Osteocyte (in vitro differentiated cells): ENCODE measurements around the gene ARHGAP28. TPM values are rescaled to one million over a fixed set of nuclear protein-coding genes. Genes with fewer than 3 reads are reported as not detected.
"Not testable (repeated sequence)": the region's sequence is repeated elsewhere in the genome, so short reads cannot be mapped to it uniquely, and the experiment has no call there.

Experiments
- DNase-seq: peaks from one replicate; pipeline ENCODE4 v3.0.0; 2021; ENCODE audit warnings: mixed read lengths; ENCODE audit not compliant: unreplicated experiment; ENCODE audit errors: extremely low spot score
- H3K27ac Mint-ChIP-seq: one replicate; pipeline ENCODE4 v1.8.0; 2021; ENCODE audit warnings: mild to moderate bottlenecking, mixed read lengths; ENCODE audit not compliant: unreplicated experiment
- H3K27me3 Mint-ChIP-seq: one replicate; pipeline ENCODE4 v1.8.0; 2021; ENCODE audit warnings: mixed read lengths; ENCODE audit not compliant: unreplicated experiment
- H3K36me3 Mint-ChIP-seq: one replicate; pipeline ENCODE4 v1.8.0; 2021; ENCODE audit warnings: mixed read lengths; ENCODE audit not compliant: unreplicated experiment
- H3K4me1 Mint-ChIP-seq: one replicate; pipeline ENCODE4 v1.8.0; 2021; ENCODE audit warnings: mixed read lengths; ENCODE audit not compliant: unreplicated experiment
- H3K4me3 Mint-ChIP-seq: one replicate; pipeline ENCODE4 v1.8.0; 2021; ENCODE audit warnings: mild to moderate bottlenecking, moderate library complexity, mixed read lengths; ENCODE audit not compliant: unreplicated experiment
- H3K9me3 Mint-ChIP-seq: one replicate; pipeline ENCODE4 v1.8.0; 2021; ENCODE audit warnings: mixed read lengths; ENCODE audit not compliant: unreplicated experiment
- CTCF ChIP-seq: fragments of 200-600 bp; sonication (generic); IDR thresholded peaks from 2 replicates; pipeline ENCODE4 v1.5.0; 2021; ENCODE audit warnings: antibody characterized with exemption, mild to moderate bottlenecking, moderate library complexity
- total RNA-seq: library from RNA; stranded (reverse); gene quantifications from 2 replicates; pipeline ENCODE4 v1.2.1, GENCODE V29; 2021

Gene ARHGAP28
- total RNA-seq, 1 donor from 2014 or later: 18.1 TPM

GRCh38 chr18:6835345-6835744 is 105.8 kb downstream of the ARHGAP28 start:
- no peak for DNase-seq
- no peak for TF ChIP-seq CTCF
- Mint-ChIP-seq H3K9me3 (peaks cover 4% of the 10 kb centered on the region), H3K27me3 (no peaks in the 10 kb centered on the region), H3K27ac (no peak overlapping the region), H3K4me3 (no peak overlapping the region), H3K4me1 (no peaks in the 10 kb centered on the region), H3K36me3 (peaks cover 17% of the 10 kb centered on the region)

DNA sequence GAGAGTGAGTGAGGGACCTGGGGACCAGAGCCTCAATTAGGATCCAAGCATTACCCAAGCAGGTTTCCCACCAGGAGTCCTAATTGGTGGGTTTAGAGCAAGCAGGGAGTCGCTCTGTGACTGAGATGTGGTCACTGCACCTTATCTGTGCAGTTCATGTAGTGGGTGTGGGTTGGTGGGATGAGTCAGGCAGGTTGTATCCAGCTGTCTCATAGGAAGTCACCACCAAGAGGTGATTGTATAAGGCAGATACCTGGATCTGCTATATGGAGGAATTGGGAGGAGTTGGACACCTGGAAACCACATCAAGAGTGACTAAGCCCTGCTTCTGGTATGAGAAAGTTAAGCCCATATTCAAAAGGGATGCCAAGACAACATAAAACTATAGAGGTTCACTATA is 106.8 kb downstream of the ARHGAP28 start:
- no peak for TF ChIP-seq CTCF
- Mint-ChIP-seq H3K27ac (no peak overlapping the region), H3K9me3 (peaks cover 4% of the 10 kb centered on the region), H3K4me3 (no peak overlapping the region), H3K27me3 (no peaks in the 10 kb centered on the region), H3K36me3 (peaks cover 15% of the 10 kb centered on the region), H3K4me1 (no peaks in the 10 kb centered on the region)
- DNase-seq: no peak

- peaks cover 11% of the 10 kb centered on the region for H3K36me3 Mint-ChIP-seq
- no peaks in the 10 kb centered on the region for H3K27me3 Mint-ChIP-seq
- H3K4me1 Mint-ChIP-seq: no peaks in the 10 kb centered on the region
- no peak overlapping the region for H3K4me3 Mint-ChIP-seq
- no peak overlapping the region for H3K27ac Mint-ChIP-seq
- DNase-seq: no peak
- no peak for TF ChIP-seq CTCF
- no peaks in the 10 kb centered on the region for H3K9me3 Mint-ChIP-seq
Measured at GRCh38 chr18:6837904-6838303, 108.4 kb downstream of the ARHGAP28 start.

DNA sequence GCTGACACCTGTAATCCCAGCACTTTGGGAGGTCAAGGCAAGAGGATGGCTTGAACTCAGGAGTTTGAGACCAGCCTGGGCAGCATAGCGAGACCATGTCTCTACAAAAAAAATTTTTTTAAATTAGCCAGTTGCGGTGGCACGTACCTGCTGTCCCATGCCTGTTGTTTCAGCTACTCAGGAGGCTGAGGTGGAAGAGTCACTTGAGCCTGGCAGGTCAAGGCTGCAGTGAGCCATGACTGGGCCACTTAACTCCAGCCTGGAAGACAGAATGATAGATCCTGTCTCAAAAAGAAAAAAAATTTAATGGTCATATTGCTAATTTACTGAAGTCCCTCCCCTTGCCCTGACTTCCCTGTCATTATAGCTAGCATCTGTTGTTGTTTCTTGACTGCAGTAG is 112.6 kb downstream of the ARHGAP28 start:
- H3K4me1 Mint-ChIP-seq: no peaks in the 10 kb centered on the region
- no peak overlapping the region for H3K4me3 Mint-ChIP-seq
- TF ChIP-seq CTCF: no peak
- H3K9me3 Mint-ChIP-seq: no peaks in the 10 kb centered on the region
- DNase-seq: no peak
- no peak overlapping the region for H3K27ac Mint-ChIP-seq
- peaks cover 5% of the 10 kb centered on the region for H3K36me3 Mint-ChIP-seq
- H3K27me3 Mint-ChIP-seq: no peaks in the 10 kb centered on the region

DNA sequence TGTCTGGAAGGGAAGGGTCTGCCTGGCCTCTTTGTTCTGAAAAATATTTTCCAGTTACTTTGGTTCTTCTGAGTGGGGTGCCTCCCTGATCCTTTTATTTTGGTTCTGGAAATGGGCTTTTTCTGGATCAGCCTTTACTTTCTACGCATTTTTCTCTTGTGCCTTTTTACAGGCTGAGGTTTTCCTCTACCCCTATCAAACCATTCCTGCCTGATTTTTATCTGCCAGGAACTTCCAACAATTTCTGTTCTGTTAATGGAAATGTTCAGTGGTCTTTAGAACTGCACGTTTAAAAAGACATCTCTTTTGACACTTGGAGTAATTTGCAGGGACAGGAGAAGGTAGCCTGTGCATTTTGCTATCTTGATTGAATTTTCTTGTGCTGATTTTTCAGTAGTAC is 113.8 kb downstream of the ARHGAP28 start:
- Mint-ChIP-seq H3K9me3 (no peaks in the 10 kb centered on the region), H3K4me1 (no peaks in the 10 kb centered on the region), H3K27ac (no peak overlapping the region), H3K27me3 (no peaks in the 10 kb centered on the region), H3K4me3 (no peak overlapping the region), H3K36me3 (peaks cover 7% of the 10 kb centered on the region)
- TF ChIP-seq CTCF: no peak
- DNase-seq: no peak

DNA sequence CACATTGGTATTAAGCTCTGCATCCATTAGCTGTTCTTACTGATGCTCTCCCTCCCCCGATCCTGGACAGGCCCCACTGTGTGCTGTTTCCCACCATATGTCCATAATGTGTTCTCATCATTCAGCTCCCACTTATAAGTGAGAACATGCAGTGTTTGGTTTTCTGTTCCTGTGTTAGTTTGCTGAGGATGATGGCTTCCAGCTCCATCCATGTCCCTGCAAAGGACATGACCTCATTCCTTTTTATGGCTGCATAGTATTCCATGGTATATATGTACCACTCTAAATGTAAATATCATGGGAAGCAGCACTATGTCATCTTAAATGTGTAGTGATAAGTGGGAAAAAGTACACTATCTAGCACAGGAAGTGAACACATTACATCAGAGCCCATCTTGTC is 116.0 kb downstream of the ARHGAP28 start:
- DNase-seq, H3K27ac Mint-ChIP-seq, H3K4me3 Mint-ChIP-seq, H3K4me1 Mint-ChIP-seq, H3K27me3 Mint-ChIP-seq, H3K9me3 Mint-ChIP-seq, H3K36me3 Mint-ChIP-seq: not testable (repeated sequence)
